Right lobe of liver (tissue), 6 donors: Measurements from ENCODE around the gene CXCR1. TPM values are rescaled to one million over a fixed set of nuclear protein-coding genes. Genes with fewer than 3 reads are reported as not detected.
"Not testable (repeated sequence)": the region's sequence is repeated elsewhere in the genome, so short reads cannot be mapped to it uniquely, and the experiment has no call there.

Experiments used
- ATAC-seq, 4 donors: fragments of 200-7000 bp; cut with Tn5 transposase; one replicate each; pipeline ENCODE4 v1.9.1; 2020; ENCODE audit warnings: mild to moderate bottlenecking in 4 of 4, moderate library complexity in 4 of 4
- DNase-seq, 3 donors: peaks; one replicate each; pipeline ENCODE4 v3.0.0-alpha.2; 2020
- H3K27ac ChIP-seq, 3 donors: fragments of 200-600 bp; one replicate each; pipeline ENCODE4 v1.8.0; 2022
- H3K27me3 ChIP-seq, 2 donors: fragments of 200-600 bp; one replicate each; pipeline ENCODE4 v1.8.0; 2022
- H3K36me3 ChIP-seq, 4 donors: fragments of 200-600 bp; sonication (generic) in 1 of 4; one replicate each; pipeline versions ENCODE4 v1.5.1 to v1.8.0; 2017 to 2022; ENCODE audit warnings: control low read depth in 1 of 4
- H3K4me1 ChIP-seq, 4 donors: fragments of 200-600 bp; sonication (generic) in 1 of 4; one replicate each; pipeline versions ENCODE4 v1.5.1 to v1.8.0; 2017 to 2022; ENCODE audit warnings: control low read depth in 1 of 4
- H3K4me3 ChIP-seq, 3 donors: fragments of 200-600 bp; one replicate each; pipeline ENCODE4 v1.8.0; 2022
- H3K9me3 ChIP-seq, 4 donors: fragments of 200-600 bp; sonication (generic) in 1 of 4; one replicate each; pipeline versions ENCODE4 v1.5.1 to v1.8.0; 2017 to 2022; ENCODE audit warnings: control low read depth in 1 of 4
- CTCF ChIP-seq, 4 donors: fragments of 200-600 bp in 3 of 4; fragments of 450-650 bp in 1 of 4; IDR thresholded peaks; one replicate each; pipeline versions ENCODE4 v1.5.1 to v1.8.0; 2016 to 2022; ENCODE audit warnings: antibody characterized with exemption in 4 of 4, mild to moderate bottlenecking in 2 of 4
- POLR2A ChIP-seq: fragments of 450-650 bp; IDR thresholded peaks from one replicate; pipeline ENCODE4 v1.6.1; 2017; ENCODE audit warnings: antibody characterized with exemption, mild to moderate bottlenecking
- WGBS: methylation state at CpG from one replicate; pipeline ENCODE4 v1.1.6; 2018; ENCODE audit warnings: low coverage, low lambda C conversion rate; ENCODE audit not compliant: insufficient coverage; ENCODE audit errors: missing lambda C conversion rate; 5-methylcytosine and 5-hydroxymethylcytosine counted together
- intact Hi-C, 2 donors: fragments of 100-400 bp; cut with DNase I; formaldehyde crosslinking; loops; one replicate each; pipeline versions ENCODE4 v1.11.2 to v1.14.1; 2022
- total RNA-seq, 6 experiments: library from RNA; depleted of rRNA in 2 of 6; stranded (reverse); fragments of >200 nt in 2 of 6; fragmentation: NEBNext Ultra II Directional in 3 of 6; extraction: Animal tissue kit (Norgen Biotek cat#: 25700) in 3 of 6; gene quantifications; one replicate each; pipeline versions ENCODE4 v1.1.0 to v1.2.4, GENCODE V29; 2016 to 2023
- donor health status: DM: no; HTN: yes; CAD: no.
- donor health status: DM: no; HTN: no; CAD: no.
- donor health status: DM: no; HTN: no; CAD: no.
- donor health status: DM: no; HTN: yes; CAD: no.
- donor health status: DM: no; HTN: yes; CAD: no.

CXCR1 gene
- total RNA-seq, 6 experiments from 2014 or later: 0.40 to 1.6 (median 0.74) TPM

GRCh38 chr2:218180467-218181114, 13.8 kb upstream of the CXCR1 start:
- Histone ChIP-seq H3K4me3 (no peak overlapping the region), H3K27ac (no peak overlapping the region), H3K36me3 (no peaks in the 10 kb centered on the region), H3K4me1 (no peaks in the 10 kb centered on the region), H3K9me3 (no peaks in the 10 kb centered on the region), H3K27me3 (no peaks in the 10 kb centered on the region)
- intact Hi-C loops: loop anchor here in 1 of 2 donors (10.0 kb wide), 1 partner anchor 204 kb away; the partner anchor contains the start of gene SLC11A1
- 62% methylated on average over 8 of the region's 9 CpGs for WGBS
- no peak for TF ChIP-seq CTCF (IDR thresholded peaks at IDR 0.05)
- no peak for TF ChIP-seq POLR2A
- DNase-seq (no peak), ATAC-seq (no peak)

- ATAC-seq (no peak), DNase-seq (no peak)
- H3K9me3 ChIP-seq: no peaks in the 10 kb centered on the region
- H3K4me3 ChIP-seq: no peak overlapping the region
- no peak overlapping the region for H3K27ac ChIP-seq
- intact Hi-C loops: loop anchor here in 1 of 2 donors (10.0 kb wide), 1 partner anchor 205 kb away; the partner anchor contains the start of gene SLC11A1
- WGBS: 62% methylated on average over 2 of the region's 4 CpGs
- no peaks in the 10 kb centered on the region for H3K4me1 ChIP-seq
- H3K27me3 ChIP-seq: no peaks in the 10 kb centered on the region
- no peaks in the 10 kb centered on the region for H3K36me3 ChIP-seq
- TF ChIP-seq POLR2A: no peak
- no peak for TF ChIP-seq CTCF (IDR thresholded peaks at IDR 0.05)
These were observed 13.0 kb upstream of the CXCR1 start for GRCh38 chr2:218179782-218180181.

- Histone ChIP-seq H3K27ac (no peak overlapping the region), H3K27me3 (no peaks in the 10 kb centered on the region), H3K4me3 (no peak overlapping the region), H3K36me3 (no peaks in the 10 kb centered on the region), H3K4me1 (no peaks in the 10 kb centered on the region), H3K9me3 (no peaks in the 10 kb centered on the region)
- TF ChIP-seq POLR2A: no peak
- TF ChIP-seq CTCF (IDR thresholded peaks at IDR 0.05): no peak
- WGBS: 65% methylated on average over 2 of the region's 2 CpGs
- intact Hi-C loops: no loop called here
- DNase-seq (no peak), ATAC-seq (no peak)
These were observed 6.1 kb upstream of the CXCR1 start for GRCh38 chr2:218172845-218173244.

GRCh38 chr2:218171744-218172143, 5.0 kb upstream of the CXCR1 start:
- H3K4me3 ChIP-seq, H3K27me3 ChIP-seq, ATAC-seq, intact Hi-C loops, DNase-seq, H3K36me3 ChIP-seq, H3K27ac ChIP-seq, H3K9me3 ChIP-seq, H3K4me1 ChIP-seq: not testable (repeated sequence)
- WGBS: 81% methylated on average over 3 of the region's 3 CpGs

GRCh38 chr2:218169757-218170546, 3.2 kb upstream of the CXCR1 start:
- DNase-seq (no peak), ATAC-seq (peak in 2 of 4 donors; percentile 57 to 78)
- Histone ChIP-seq H3K36me3 (no peaks in the 10 kb centered on the region), H3K4me1 (no peaks in the 10 kb centered on the region), H3K27ac (no peak overlapping the region), H3K4me3 (no peak overlapping the region), H3K9me3 (no peaks in the 10 kb centered on the region), H3K27me3 (no peaks in the 10 kb centered on the region)
- no peak for TF ChIP-seq POLR2A
- intact Hi-C loops: no loop called here
- WGBS: 65% methylated on average over 5 of the region's 5 CpGs
